Neutrophil (primary cell): Measurements from ENCODE around the gene PRKG1.

Source experiments
- H3K27ac ChIP-seq: fragments of 200-600 bp; sonication (generic); 2 replicates; pipeline ENCODE4 v1.5.1; 2016; ENCODE audit warnings: mild to moderate bottlenecking, moderate library complexity
- H3K27me3 ChIP-seq: fragments of 200-600 bp; sonication (generic); 2 replicates; pipeline ENCODE4 v1.6.0; 2016; ENCODE audit warnings: mild to moderate bottlenecking
- H3K36me3 ChIP-seq: fragments of 200-600 bp; sonication (generic); 2 replicates; pipeline ENCODE4 v1.5.1; 2017
- H3K4me1 ChIP-seq, 2 experiments: fragments of 200-600 bp in 1 of 2; sonication (generic) in 1 of 2; 1 replicate in 1 of 2; 2 replicates in 1 of 2; pipeline versions ENCODE4 v1.5.1 to v1.6.1; 2013 to 2016; ENCODE audit warnings: low read depth in 1 of 2, low read length in 1 of 2, mild to moderate bottlenecking in 1 of 2, moderate library complexity in 1 of 2; ENCODE audit not compliant: control insufficient read depth in 1 of 2, insufficient read depth in 1 of 2
- H3K4me3 ChIP-seq, 2 experiments: fragments of 200-600 bp in 1 of 2; sonication (generic) in 1 of 2; 1 replicate in 1 of 2; 2 replicates in 1 of 2; pipeline ENCODE4 v1.5.1; 2013 to 2016; ENCODE audit warnings: low read depth in 1 of 2, low read length in 1 of 2, mild to moderate bottlenecking in 1 of 2, moderate library complexity in 1 of 2
- H3K9me3 ChIP-seq: fragments of 200-600 bp; sonication (generic); 2 replicates; pipeline ENCODE4 v1.5.1; 2016
- CTCF ChIP-seq: fragments of 200-600 bp; sonication (generic); IDR thresholded peaks from 2 replicates; pipeline ENCODE4 v1.5.1; 2016; ENCODE audit warnings: antibody characterized with exemption

Gene PRKG1

GRCh38 chr10:51103554-51104217, 29.4 kb downstream of the PRKG1 start:
- H3K36me3 ChIP-seq, result no peaks in the 10 kb centered on the region
- no peaks in the 10 kb centered on the region for H3K9me3 ChIP-seq
- no peak for TF ChIP-seq CTCF
- no peak overlapping the region for H3K27ac ChIP-seq
- no peak overlapping the region for H3K4me3 ChIP-seq
- H3K4me1 ChIP-seq, result no peaks in the 10 kb centered on the region
- no peaks in the 10 kb centered on the region for H3K27me3 ChIP-seq

GRCh38 chr10:51106311-51106945, 32.1 kb downstream of the PRKG1 start:
- Histone ChIP-seq H3K4me3 (no peak overlapping the region), H3K4me1 (no peaks in the 10 kb centered on the region), H3K9me3 (no peaks in the 10 kb centered on the region), H3K27ac (no peak overlapping the region), H3K36me3 (no peaks in the 10 kb centered on the region), H3K27me3 (no peaks in the 10 kb centered on the region)
- no peak for TF ChIP-seq CTCF

- no peak overlapping the region for H3K4me3 ChIP-seq
- no peak overlapping the region for H3K27ac ChIP-seq
- H3K4me1 ChIP-seq, result no peaks in the 10 kb centered on the region
- H3K36me3 ChIP-seq, result no peaks in the 10 kb centered on the region
- no peaks in the 10 kb centered on the region for H3K27me3 ChIP-seq
- no peak for TF ChIP-seq CTCF
- H3K9me3 ChIP-seq, result no peaks in the 10 kb centered on the region
These were observed 34.1 kb downstream of the PRKG1 start for GRCh38 chr10:51108406-51108805.

- H3K27ac ChIP-seq, result no peak overlapping the region
- TF ChIP-seq CTCF, result no peak
These were observed 35.7 kb downstream of the PRKG1 start for GRCh38 chr10:51109801-51110533.

GRCh38 chr10:51112013-51112412, 37.7 kb downstream of the PRKG1 start:
- Histone ChIP-seq H3K4me3 (no peak overlapping the region), H3K9me3 (no peaks in the 10 kb centered on the region), H3K27me3 (no peaks in the 10 kb centered on the region), H3K27ac (no peak overlapping the region), H3K4me1 (no peaks in the 10 kb centered on the region), H3K36me3 (no peaks in the 10 kb centered on the region)
- TF ChIP-seq CTCF, result no peak

More at GRCh38 chr10:51109801-51110533, 35.7 kb downstream of the PRKG1 start:
- Histone ChIP-seq H3K4me3 (no peak overlapping the region), H3K27me3 (no peaks in the 10 kb centered on the region), H3K4me1 (no peaks in the 10 kb centered on the region), H3K9me3 (no peaks in the 10 kb centered on the region), H3K36me3 (no peaks in the 10 kb centered on the region)
